ENCODE measurements around the gene LDLRAD4.

- peak in 1 of 6 experiments; percentile 3 for TF ChIP-seq CTCF (IDR thresholded peaks at IDR 0.05)
- no peak for TF ChIP-seq POLR2A (IDR thresholded peaks at IDR 0.05)
Measured at GRCh38 chr18:13202571-13202970, 16.0 kb upstream of the LDLRAD4 start.
